HepG2 (cell line): ENCODE measurements around the gene TEC. TPM values are rescaled to one million over a fixed set of nuclear protein-coding genes. Genes with fewer than 3 reads are reported as not detected.

Source experiments
- ATAC-seq: fragments of 200-7000 bp; cut with Tn5 transposase; 3 replicates; pipeline ENCODE4 v1.9.1; 2020; ENCODE audit warnings: mild to moderate bottlenecking, moderate library complexity
- BruUV-seq: library from RNA; stranded (reverse); fragments of 400-500 nt; replicated peaks from 2 replicates; lab custom pipeline; 2021; lab: Mats Ljungman, UMichigan
- CTCF ChIA-PET: fragments of 300-600 bp; formaldehyde crosslinking; extraction: SDS; loops from one replicate; lab custom pipeline; 2021; ENCODE audit warnings: low total read pairs, inconsistent platforms, low intra/inter-chr PET ratio; lab: Yijun Ruan, JAX
- POLR2A ChIA-PET: fragments of 350-600 bp; sonication (Branson Sonifier 250); formaldehyde crosslinking; loops from one replicate; lab custom pipeline; 2020; ENCODE audit warnings: antibody characterized with exemption, inconsistent platforms; lab: Yijun Ruan, JAX
- DNase-seq: peaks from one replicate; pipeline ENCODE4 v3.0.0-alpha.2; 2015; ENCODE audit warnings: low spot score
- FAIRE-seq: peaks from 3 replicates; lab custom pipeline; 2011; peaks lifted over from hg19 to GRCh38; lab: Jason Lieb, UNC
- H2AFZ ChIP-seq: one replicate; pipeline ENCODE4 v1.6.1; 2011; ENCODE audit warnings: low read length, inconsistent platforms
- H3K27ac ChIP-seq: fragments of 300-600 bp; 3 replicates; pipeline ENCODE4 v1.8.0; 2011; ENCODE audit warnings: mixed run types, mild to moderate bottlenecking, mixed read lengths, low read length, inconsistent platforms; ENCODE audit not compliant: insufficient read depth; ENCODE audit errors: extremely low read length
- H3K27me3 ChIP-seq, 2 experiments: fragments of 200-600 bp in 1 of 2; 2 replicates in 1 of 2; 3 replicates in 1 of 2; pipeline versions ENCODE4 v1.6.0 to v1.8.0; 2011; ENCODE audit warnings: low read length in 2 of 2, mild to moderate bottlenecking in 2 of 2, moderate library complexity in 2 of 2, inconsistent platforms in 1 of 2; ENCODE audit not compliant: insufficient read depth in 2 of 2, control insufficient read depth in 1 of 2
- H3K36me3 ChIP-seq, 2 experiments: fragments of 200-600 bp in 1 of 2; replicated peaks in 1 of 2; 2 replicates in 1 of 2; 3 replicates in 1 of 2; pipeline versions ENCODE4 v1.5.1 to v1.8.0; 2011; ENCODE audit warnings: low read length in 2 of 2, inconsistent platforms in 1 of 2; ENCODE audit not compliant: insufficient read depth in 2 of 2, control insufficient read depth in 1 of 2
- H3K4me1 ChIP-seq: 2 replicates; pipeline ENCODE4 v1.5.1; 2012; ENCODE audit warnings: low read length, inconsistent platforms; ENCODE audit not compliant: insufficient read depth
- H3K4me2 ChIP-seq: 2 replicates; pipeline ENCODE4 v1.6.0; 2011; ENCODE audit warnings: low read depth, low read length, inconsistent platforms
- H3K4me3 ChIP-seq, 3 experiments: fragments of 200-600 bp in 1 of 3; sonication (generic), shearing (Covaris generic) in 1 of 3; replicated peaks in 1 of 3; 2 replicates each; pipeline ENCODE4 v1.5.1; 2011 to 2016; ENCODE audit warnings: low read length in 3 of 3, inconsistent platforms in 2 of 3, low read depth in 2 of 3, mild to moderate bottlenecking in 2 of 3, control low read depth in 1 of 3, mixed read lengths in 1 of 3; ENCODE audit not compliant: insufficient read depth in 1 of 3
- H3K79me2 ChIP-seq: one replicate; pipeline ENCODE4 v1.6.1; 2011; ENCODE audit warnings: low read length, inconsistent platforms; ENCODE audit not compliant: insufficient read depth
- H3K9ac ChIP-seq: 2 replicates; pipeline ENCODE4 v1.6.0; 2011; ENCODE audit warnings: mild to moderate bottlenecking, low read depth, low read length, inconsistent platforms; ENCODE audit not compliant: insufficient read depth
- H3K9me3 ChIP-seq: 2 replicates; pipeline ENCODE4 v1.5.1; 2012; ENCODE audit warnings: mild to moderate bottlenecking, low read length
- H4K20me1 ChIP-seq: 2 replicates; pipeline ENCODE4 v1.6.0; 2011; ENCODE audit warnings: inconsistent platforms, mild to moderate bottlenecking, low read length, moderate library complexity; ENCODE audit not compliant: insufficient read depth
- CEBPG ChIP-seq: IDR thresholded peaks from 2 replicates; pipeline ENCODE4 v1.6.1; 2016
- EED ChIP-seq: sonication (generic); formaldehyde crosslinking; IDR thresholded peaks from 2 replicates; pipeline ENCODE4 v1.5.0; 2020; ENCODE audit warnings: mild to moderate bottlenecking, missing genetic modification reagents
- GTF2F1 ChIP-seq: fragments of 150-350 bp; IDR thresholded peaks from 2 replicates; pipeline ENCODE4 v1.6.1; 2014; ENCODE audit warnings: low read length
- HIC2 ChIP-seq: sonication (generic); formaldehyde crosslinking; IDR thresholded peaks from 2 replicates; pipeline ENCODE4 v1.9.0; 2022; ENCODE audit warnings: low read depth, missing genetic modification reagents
- SMAD9 ChIP-seq: sonication (generic); formaldehyde crosslinking; IDR thresholded peaks from 2 replicates; pipeline ENCODE4 v1.5.1; 2020; ENCODE audit warnings: mild to moderate bottlenecking, missing genetic modification reagents
- SNAPC4 ChIP-seq: sonication (generic); formaldehyde crosslinking; IDR thresholded peaks from 2 replicates; pipeline ENCODE4 v1.4.0; 2020; ENCODE audit warnings: mild to moderate bottlenecking, missing genetic modification reagents
- TAF15 ChIP-seq: fragments of 200-400 bp; formaldehyde crosslinking; IDR thresholded peaks from one replicate; pipeline ENCODE4 v1.6.1; 2018; ENCODE audit warnings: mild to moderate bottlenecking, low read depth, low read length; ENCODE audit not compliant: poor library complexity, severe bottlenecking
- THAP11 ChIP-seq: IDR thresholded peaks from 2 replicates; pipeline ENCODE4 v1.6.1; 2016; ENCODE audit warnings: missing biosample characterization, missing genetic modification reagents
- ZNF563 ChIP-seq: sonication (generic); formaldehyde crosslinking; IDR thresholded peaks from 2 replicates; pipeline ENCODE4 v1.8.0; 2022; ENCODE audit warnings: mild to moderate bottlenecking, moderate library complexity, missing genetic modification reagents
- ZNF691 ChIP-seq: sonication (generic); formaldehyde crosslinking; IDR thresholded peaks from 2 replicates; pipeline ENCODE4 v1.4.0; 2020; ENCODE audit warnings: missing genetic modification reagents, low read depth, mild to moderate bottlenecking, borderline replicate concordance
- ZNF737 ChIP-seq: sonication (generic); formaldehyde crosslinking; IDR thresholded peaks from 2 replicates; pipeline ENCODE4 v1.5.0; 2020; ENCODE audit warnings: missing genetic modification reagents, mild to moderate bottlenecking, borderline replicate concordance
- WGBS: methylation state at CpG from one replicate; pipeline ENCODE4 v1.1.6; 2017; ENCODE audit warnings: low lambda C conversion rate; 5-methylcytosine and 5-hydroxymethylcytosine counted together
- in situ Hi-C: cut with HindIII; loops from 2 replicates; pipeline ENCODE4 v1.10.0; 2017; ENCODE audit warnings: low pct_unique_long_range_greater_than_20kb; ENCODE audit not compliant: extremely low pct_ligation_motif_present
- intact Hi-C: fragments of 100-400 bp; cut with micrococcal nuclease; formaldehyde crosslinking; loops from one replicate; pipeline ENCODE4 v1.10.0; 2022; ENCODE audit not compliant: unreplicated experiment
- polyA plus RNA-seq, 8 experiments: library from polyadenylated mRNA; depleted of rRNA in 3 of 8; stranded (reverse) in 7 of 8; unstranded in 1 of 8; fragments of >200 nt; fragmentation: Illumina TruSeq in 4 of 8; extraction: Trizol in 4 of 8; gene quantifications; 2 replicates each; pipeline versions ENCODE4 v1.2.1 to v1.2.3, GENCODE V29; 2011 to 2016; ENCODE audit warnings: low read depth in 4 of 8, missing spikeins in 1 of 8, mixed read lengths in 1 of 8; ENCODE audit not compliant: insufficient read depth in 1 of 8
- total RNA-seq, 5 experiments: library from RNA; depleted of rRNA; stranded (reverse); fragments of >200 nt; fragmentation: Illumina TruSeq; extraction: Trizol; gene quantifications; 2 replicates each; pipeline ENCODE4 v1.2.3, GENCODE V29; 2016; ENCODE audit warnings: low read depth in 1 of 5

The TEC gene
- total and polyA plus RNA-seq, 2 of the 13 experiments (the other 11 are each of a cell fraction or from before 2014, with no cell fraction given) = 0.05 to 0.20 TPM

GRCh38 chr4:48194971-48195370 lies 74.7 kb downstream of the TEC start:
- no TSS peak for BruUV-seq
- 21% methylated on average over 1 of the region's 1 CpG for WGBS

More at GRCh38 chr4:48194971-48195370, 74.7 kb downstream of the TEC start:
- Histone ChIP-seq H3K27me3 (no peaks in the 10 kb centered on the region), H3K9me3 (no peaks in the 10 kb centered on the region), H3K4me3 (no peak overlapping the region), H3K79me2 (no peaks in the 10 kb centered on the region), H3K4me2 (no peak overlapping the region), H3K9ac (no peak overlapping the region), H4K20me1 (no peaks in the 10 kb centered on the region), H3K36me3 (no peaks in the 10 kb centered on the region), H3K4me1 (no peaks in the 10 kb centered on the region), H2AFZ (no peak overlapping the region), H3K27ac (no peak overlapping the region)
- TF ChIP-seq CEBPG (CRISPR knock-in tag) (no peak), SNAPC4 (CRISPR knock-in tag) (no peak), TAF15 (no peak), ZNF691 (no peak), EED (no peak), HIC2 (CRISPR knock-in tag) (no peak), ZNF737 (no peak), SMAD9 (CRISPR knock-in tag) (no peak), GTF2F1 (no peak), THAP11 (CRISPR knock-in tag) (no peak), ZNF563 (CRISPR knock-in tag) (no peak)
- CTCF ChIA-PET = no interaction called here
- DNase-seq (no peak), FAIRE-seq (no peak), ATAC-seq (no peak)
- in situ Hi-C loops = no loop called here
- intact Hi-C loops = no loop called here
- POLR2A ChIA-PET = no interaction called here
